Osteocyte (in vitro differentiated cells): ENCODE results near the gene TRPM3. TPM values are rescaled to one million over a fixed set of nuclear protein-coding genes. Genes with fewer than 3 reads are reported as not detected.

ENCODE experiments used
- DNase-seq: peaks from one replicate; pipeline ENCODE4 v3.0.0; 2021; ENCODE audit warnings: mixed read lengths; ENCODE audit not compliant: unreplicated experiment; ENCODE audit errors: extremely low spot score
- H3K27ac Mint-ChIP-seq: one replicate; pipeline ENCODE4 v1.8.0; 2021; ENCODE audit warnings: mild to moderate bottlenecking, mixed read lengths; ENCODE audit not compliant: unreplicated experiment
- H3K27me3 Mint-ChIP-seq: one replicate; pipeline ENCODE4 v1.8.0; 2021; ENCODE audit warnings: mixed read lengths; ENCODE audit not compliant: unreplicated experiment
- H3K36me3 Mint-ChIP-seq: one replicate; pipeline ENCODE4 v1.8.0; 2021; ENCODE audit warnings: mixed read lengths; ENCODE audit not compliant: unreplicated experiment
- H3K4me1 Mint-ChIP-seq: one replicate; pipeline ENCODE4 v1.8.0; 2021; ENCODE audit warnings: mixed read lengths; ENCODE audit not compliant: unreplicated experiment
- H3K4me3 Mint-ChIP-seq: one replicate; pipeline ENCODE4 v1.8.0; 2021; ENCODE audit warnings: mild to moderate bottlenecking, moderate library complexity, mixed read lengths; ENCODE audit not compliant: unreplicated experiment
- H3K9me3 Mint-ChIP-seq: one replicate; pipeline ENCODE4 v1.8.0; 2021; ENCODE audit warnings: mixed read lengths; ENCODE audit not compliant: unreplicated experiment
- CTCF ChIP-seq: fragments of 200-600 bp; sonication (generic); IDR thresholded peaks from 2 replicates; pipeline ENCODE4 v1.5.0; 2021; ENCODE audit warnings: antibody characterized with exemption, mild to moderate bottlenecking, moderate library complexity
- total RNA-seq: library from RNA; stranded (reverse); gene quantifications from 2 replicates; pipeline ENCODE4 v1.2.1, GENCODE V29; 2021

TRPM3 gene
- total RNA-seq, 1 donor from 2014 or later = 0.05 TPM

GRCh38 chr9:71076096-71076495, 45.3 kb downstream of the TRPM3 start:
- no peaks in the 10 kb centered on the region for H3K36me3 Mint-ChIP-seq
- no peak overlapping the region for H3K27ac Mint-ChIP-seq

DNA sequence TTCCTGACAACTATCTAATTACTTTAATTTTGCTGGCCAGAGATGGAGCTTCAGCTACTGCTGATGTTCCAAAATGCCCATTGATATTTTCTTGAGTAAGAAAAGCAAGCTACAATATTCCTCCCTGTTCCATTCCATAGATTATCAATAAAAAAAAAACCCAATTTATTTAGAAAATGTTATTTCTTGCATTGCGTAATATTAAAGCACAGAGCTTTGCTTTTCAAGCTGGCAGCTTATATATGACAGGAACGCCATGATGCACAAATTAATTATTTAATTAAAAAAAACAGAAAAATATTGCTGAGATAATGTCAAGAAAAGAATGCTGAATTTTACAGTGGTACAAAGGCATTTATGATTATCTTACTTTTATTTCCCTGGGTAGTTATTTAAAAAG, 47.9 kb downstream of the TRPM3 start:
- Mint-ChIP-seq H3K27me3 (peaks cover 2% of the 10 kb centered on the region), H3K36me3 (no peaks in the 10 kb centered on the region), H3K4me3 (no peak overlapping the region), H3K27ac (no peak overlapping the region), H3K9me3 (no peaks in the 10 kb centered on the region), H3K4me1 (no peaks in the 10 kb centered on the region)
- DNase-seq = no peak
- no peak for TF ChIP-seq CTCF

More at GRCh38 chr9:71076096-71076495, 45.3 kb downstream of the TRPM3 start:
- no peak overlapping the region for H3K4me3 Mint-ChIP-seq
- no peak for DNase-seq
- TF ChIP-seq CTCF = no peak
- peaks cover 2% of the 10 kb centered on the region for H3K27me3 Mint-ChIP-seq
- H3K9me3 Mint-ChIP-seq = no peaks in the 10 kb centered on the region
- no peaks in the 10 kb centered on the region for H3K4me1 Mint-ChIP-seq

DNA sequence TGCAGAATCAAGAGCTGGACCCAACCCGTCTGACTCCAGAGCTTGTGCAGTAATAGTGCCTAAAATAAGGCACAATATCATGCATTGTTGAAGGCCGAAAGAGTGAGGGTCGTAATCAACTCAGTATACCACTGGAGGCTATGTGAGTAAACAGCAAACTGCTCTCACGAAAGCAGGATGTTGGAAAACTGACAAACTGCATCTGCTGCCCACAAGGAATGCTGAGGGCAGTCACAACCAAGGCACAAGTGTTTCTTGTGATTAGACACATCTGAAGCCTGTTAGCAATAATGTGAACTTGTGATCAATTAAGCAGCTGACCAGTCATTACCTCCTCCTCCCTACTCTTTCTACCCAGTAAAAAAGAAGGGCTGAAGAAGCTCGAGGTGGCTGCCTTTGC, 48.8 kb downstream of the TRPM3 start:
- H3K36me3 Mint-ChIP-seq = no peaks in the 10 kb centered on the region
- H3K9me3 Mint-ChIP-seq = no peaks in the 10 kb centered on the region
- H3K27me3 Mint-ChIP-seq = peaks cover 2% of the 10 kb centered on the region
- H3K4me1 Mint-ChIP-seq = no peaks in the 10 kb centered on the region
- H3K27ac Mint-ChIP-seq = no peak overlapping the region
- H3K4me3 Mint-ChIP-seq = no peak overlapping the region
- no peak for DNase-seq
- no peak for TF ChIP-seq CTCF

GRCh38 chr9:71071633-71072032, 49.8 kb downstream of the TRPM3 start:
- no peak overlapping the region for H3K27ac Mint-ChIP-seq
- no peaks in the 10 kb centered on the region for H3K36me3 Mint-ChIP-seq
- H3K4me1 Mint-ChIP-seq = no peaks in the 10 kb centered on the region
- no peak for TF ChIP-seq CTCF
- H3K9me3 Mint-ChIP-seq = no peaks in the 10 kb centered on the region
- peaks cover 2% of the 10 kb centered on the region for H3K27me3 Mint-ChIP-seq
- H3K4me3 Mint-ChIP-seq = no peak overlapping the region
- no peak for DNase-seq

DNA sequence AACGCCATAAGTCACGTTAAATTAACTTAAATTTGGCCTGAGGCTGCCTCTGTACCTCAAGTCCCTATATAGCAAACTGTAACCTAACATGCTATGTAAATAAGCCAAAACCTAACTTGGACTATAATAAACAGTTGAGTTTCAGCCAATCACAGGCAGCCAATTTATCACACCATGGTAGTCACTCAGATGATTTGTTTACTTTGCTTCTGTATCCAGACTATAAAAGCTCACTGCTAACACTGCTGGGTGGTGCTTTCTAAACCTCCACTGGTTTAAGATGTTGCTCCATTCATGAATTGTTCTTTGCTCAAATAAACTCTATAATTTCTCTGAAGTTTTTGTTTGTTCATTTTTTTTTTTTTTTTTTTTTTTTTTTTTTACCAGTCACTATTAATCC, 62.8 kb downstream of the TRPM3 start:
- H3K9me3 Mint-ChIP-seq = no peaks in the 10 kb centered on the region
- no peaks in the 10 kb centered on the region for H3K36me3 Mint-ChIP-seq
- H3K4me1 Mint-ChIP-seq = no peaks in the 10 kb centered on the region
- H3K4me3 Mint-ChIP-seq = no peak overlapping the region
- DNase-seq = no peak
- TF ChIP-seq CTCF = no peak
- peaks cover 5% of the 10 kb centered on the region for H3K27me3 Mint-ChIP-seq
- H3K27ac Mint-ChIP-seq = no peak overlapping the region
